ENCODE results near the gene SIRT4.
A peak's percentile ranks its signal among the peaks of the same experiment; 100 is the strongest.

SIRT4 gene

DNA sequence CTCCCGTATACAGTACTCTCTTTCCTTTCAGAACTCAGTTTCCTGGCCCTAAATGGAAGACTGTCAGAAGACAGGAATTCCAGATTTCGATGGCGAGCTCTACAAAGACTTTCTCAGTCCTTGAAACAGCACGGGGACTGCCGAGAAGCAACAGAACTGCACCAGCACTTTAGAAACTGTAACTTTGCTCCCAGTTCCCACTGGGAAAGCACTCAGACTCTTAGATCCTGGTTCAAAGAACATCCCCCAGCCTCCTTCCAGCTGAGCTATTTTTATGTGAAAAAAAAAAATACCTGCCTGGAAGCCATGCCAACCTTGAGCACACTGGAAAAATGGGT, 38.4 kb upstream of the SIRT4 start:
- H3K27me3 ChIP-seq (ENCODE audit: control insufficient read depth, insufficient read depth, low read length), result no peaks in the 10 kb centered on the region
- H3K27ac ChIP-seq (ENCODE audit: low read depth, low read length), result no peak overlapping the region
- no peaks in the 10 kb centered on the region for H3K9me3 ChIP-seq (ENCODE audit: control insufficient read depth, insufficient read depth, low read depth, low read length)
- H3K36me3 ChIP-seq (ENCODE audit: control insufficient read depth, insufficient read depth, low read length), result peaks cover 13% of the 10 kb centered on the region; the same call in 1 of the 2 replicates
- peak overlapping the region; percentile 81 for H3K4me3 ChIP-seq (ENCODE audit: low read depth, low read length)
- peaks cover 59% of the 10 kb centered on the region for H3K4me1 ChIP-seq (ENCODE audit: control insufficient read depth, insufficient read depth, low read length)
- peak overlapping the region; percentile 87 for H3K9ac ChIP-seq (ENCODE audit: low read length)

DNA sequence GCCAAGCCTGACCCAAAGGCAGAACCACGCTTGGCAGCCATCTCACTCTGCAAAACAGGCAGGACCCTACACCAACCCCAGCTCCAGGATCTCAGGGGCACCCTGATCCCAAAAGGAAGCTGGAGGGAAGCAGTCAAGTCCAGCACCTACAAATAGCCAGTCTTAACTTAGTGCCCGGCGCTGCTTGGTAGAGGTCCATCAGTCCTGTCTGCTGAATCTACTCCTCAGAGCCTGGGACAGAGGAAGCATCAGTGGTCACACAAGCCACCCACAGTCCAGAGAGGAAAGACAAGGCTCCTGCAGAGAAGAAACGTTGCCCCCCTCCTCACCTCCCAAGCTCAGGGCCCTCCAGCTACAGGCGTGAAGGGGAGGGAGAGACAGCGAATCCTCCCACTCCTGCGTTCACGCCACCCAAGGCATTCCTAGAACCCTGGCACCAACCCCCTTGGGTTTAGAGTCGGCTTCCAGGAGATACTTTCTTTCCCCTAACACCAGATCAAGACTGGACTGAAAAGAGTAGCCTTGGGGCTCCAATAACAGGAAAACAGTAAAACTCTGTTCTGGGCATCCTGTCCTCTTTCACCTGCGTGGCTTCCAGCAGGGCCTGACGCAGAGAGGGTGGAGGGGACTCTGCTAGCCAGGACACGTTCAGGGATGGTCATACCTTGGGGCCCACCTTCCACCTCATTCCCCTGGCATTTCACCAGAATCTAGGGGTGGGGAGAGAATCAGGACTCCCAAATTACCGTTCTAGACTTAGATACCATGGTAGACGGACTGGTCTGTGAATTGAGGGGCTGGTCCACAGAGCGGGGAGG, 37.8 kb upstream of the SIRT4 start:
- no peaks in the 10 kb centered on the region for H3K9me3 ChIP-seq (ENCODE audit: control insufficient read depth, insufficient read depth, low read depth, low read length)
- peaks cover 58% of the 10 kb centered on the region for H3K4me1 ChIP-seq (ENCODE audit: control insufficient read depth, insufficient read depth, low read length)
- H3K27me3 ChIP-seq (ENCODE audit: control insufficient read depth, insufficient read depth, low read length), result no peaks in the 10 kb centered on the region
- peaks cover 13% of the 10 kb centered on the region; the same call in 1 of the 2 replicates for H3K36me3 ChIP-seq (ENCODE audit: control insufficient read depth, insufficient read depth, low read length)
- H3K27ac ChIP-seq (ENCODE audit: low read depth, low read length), result peak overlapping the region; percentile 27; the same call in 1 of the 2 replicates
- H3K9ac ChIP-seq (ENCODE audit: low read length), result peak overlapping the region; percentile 87
- H3K4me3 ChIP-seq (ENCODE audit: low read depth, low read length), result peak overlapping the region; percentile 81

- no peaks in the 10 kb centered on the region for H3K9me3 ChIP-seq (ENCODE audit: control insufficient read depth, insufficient read depth, low read depth, low read length)
- peak overlapping the region; percentile 90 for H3K27ac ChIP-seq (ENCODE audit: low read depth, low read length)
- peak overlapping the region; percentile 87 for H3K9ac ChIP-seq (ENCODE audit: low read length)
- no peaks in the 10 kb centered on the region for H3K27me3 ChIP-seq (ENCODE audit: control insufficient read depth, insufficient read depth, low read length)
- peaks cover 13% of the 10 kb centered on the region; the same call in 1 of the 2 replicates for H3K36me3 ChIP-seq (ENCODE audit: control insufficient read depth, insufficient read depth, low read length)
- H3K4me1 ChIP-seq (ENCODE audit: control insufficient read depth, insufficient read depth, low read length), result peaks cover 51% of the 10 kb centered on the region
- H3K4me3 ChIP-seq (ENCODE audit: low read depth, low read length), result peak overlapping the region; percentile 81
Measured at GRCh38 chr12:120264904-120265472, 37.1 kb upstream of the SIRT4 start.

DNA sequence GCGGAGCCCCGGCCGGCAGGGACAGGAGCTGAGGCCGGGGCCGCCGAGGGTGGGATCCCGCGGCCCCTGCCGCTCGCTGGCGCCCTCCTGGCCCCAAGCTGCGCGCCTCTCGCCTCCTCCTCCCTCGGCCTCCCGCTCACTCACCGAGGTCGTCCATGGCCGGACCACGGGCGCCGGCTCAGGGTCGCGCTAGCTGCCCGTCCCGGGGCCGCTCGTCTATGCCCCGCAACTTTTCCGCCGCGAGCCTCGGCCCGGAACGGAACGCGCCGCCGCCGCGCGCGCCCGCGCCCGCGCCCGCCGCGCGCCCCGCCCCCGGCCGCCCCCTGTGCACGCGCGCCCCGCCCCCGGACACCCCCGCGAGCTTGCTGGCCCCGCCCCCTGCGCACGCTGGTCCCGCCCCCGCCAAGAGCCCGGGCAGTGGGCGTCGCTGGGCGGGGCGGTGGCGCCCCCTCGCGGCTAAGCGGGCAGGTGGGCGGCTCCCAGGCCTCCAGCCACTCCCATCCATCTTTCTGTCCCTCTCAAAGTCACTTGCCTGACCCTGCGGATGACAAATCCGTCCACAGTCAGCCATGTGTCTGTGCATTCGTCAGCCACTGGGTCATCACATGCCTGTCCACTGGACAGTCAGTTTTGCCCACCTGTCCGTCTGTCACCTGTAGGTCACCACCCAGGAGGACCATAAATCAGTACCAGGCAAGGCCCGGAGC, 36.5 kb upstream of the SIRT4 start, which contains the start of gene PXN:
TSS of gene PXN (minus strand) at position 258 of the 707 bp plus-strand sequence. CDS start at position 157, 101 bp downstream.
- peak within 1 kb of the TSS; percentile 90 for H3K27ac ChIP-seq (ENCODE audit: low read depth, low read length)
- H3K36me3 ChIP-seq (ENCODE audit: control insufficient read depth, insufficient read depth, low read length), result peaks cover 13% of the 10 kb centered on the region; the same call in 1 of the 2 replicates
- peaks cover 47% of the 10 kb centered on the region for H3K4me1 ChIP-seq (ENCODE audit: control insufficient read depth, insufficient read depth, low read length)
- peak within 1 kb of the TSS; percentile 87 for H3K9ac ChIP-seq (ENCODE audit: low read length)
- H3K27me3 ChIP-seq (ENCODE audit: control insufficient read depth, insufficient read depth, low read length), result no peaks in the 10 kb centered on the region
- peak within 1 kb of the TSS; percentile 81 for H3K4me3 ChIP-seq (ENCODE audit: low read depth, low read length)
- H3K9me3 ChIP-seq (ENCODE audit: control insufficient read depth, insufficient read depth, low read depth, low read length), result no peaks in the 10 kb centered on the region

DNA sequence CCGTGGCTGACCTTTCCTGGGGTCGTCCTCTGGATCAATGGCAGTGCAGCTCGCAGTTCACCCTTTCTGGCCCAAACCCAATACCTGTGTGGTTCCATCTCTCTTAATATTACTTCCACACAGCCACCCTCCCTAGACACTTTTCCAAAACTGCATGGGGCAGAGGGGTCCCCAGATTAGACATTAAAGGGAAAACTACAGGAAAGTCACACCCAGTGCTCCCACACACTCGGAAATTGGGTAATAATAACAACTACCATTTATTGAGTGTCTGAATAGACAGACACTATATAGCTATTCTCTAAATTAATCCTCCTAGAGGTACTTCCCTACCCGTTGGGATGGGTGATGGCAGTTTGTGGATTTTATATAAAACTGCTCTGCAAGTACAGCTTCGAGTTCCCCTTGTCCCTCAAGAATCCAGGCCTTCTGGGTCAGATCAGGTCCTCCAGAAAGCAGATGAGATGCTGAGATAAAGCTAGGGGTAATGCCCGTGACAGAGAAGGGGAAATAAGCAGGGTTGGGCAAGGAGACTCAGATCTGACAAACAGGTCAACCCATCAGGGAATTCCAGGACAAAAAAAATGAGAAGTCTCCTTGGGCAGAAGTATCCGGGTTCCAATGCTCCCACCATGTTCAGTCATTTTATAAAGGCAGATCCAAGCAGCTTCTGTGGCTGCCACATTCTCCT, 35.8 kb upstream of the SIRT4 start:
- no peaks in the 10 kb centered on the region for H3K27me3 ChIP-seq (ENCODE audit: control insufficient read depth, insufficient read depth, low read length)
- H3K36me3 ChIP-seq (ENCODE audit: control insufficient read depth, insufficient read depth, low read length), result peaks cover 13% of the 10 kb centered on the region; the same call in 1 of the 2 replicates
- H3K4me1 ChIP-seq (ENCODE audit: control insufficient read depth, insufficient read depth, low read length), result peaks cover 45% of the 10 kb centered on the region
- no peak overlapping the region for H3K27ac ChIP-seq (ENCODE audit: low read depth, low read length)
- no peaks in the 10 kb centered on the region for H3K9me3 ChIP-seq (ENCODE audit: control insufficient read depth, insufficient read depth, low read depth, low read length)
- peak overlapping the region; percentile 23; the same call in 1 of the 2 replicates for H3K4me3 ChIP-seq (ENCODE audit: low read depth, low read length)
- no peak overlapping the region for H3K9ac ChIP-seq (ENCODE audit: low read length)

DNA sequence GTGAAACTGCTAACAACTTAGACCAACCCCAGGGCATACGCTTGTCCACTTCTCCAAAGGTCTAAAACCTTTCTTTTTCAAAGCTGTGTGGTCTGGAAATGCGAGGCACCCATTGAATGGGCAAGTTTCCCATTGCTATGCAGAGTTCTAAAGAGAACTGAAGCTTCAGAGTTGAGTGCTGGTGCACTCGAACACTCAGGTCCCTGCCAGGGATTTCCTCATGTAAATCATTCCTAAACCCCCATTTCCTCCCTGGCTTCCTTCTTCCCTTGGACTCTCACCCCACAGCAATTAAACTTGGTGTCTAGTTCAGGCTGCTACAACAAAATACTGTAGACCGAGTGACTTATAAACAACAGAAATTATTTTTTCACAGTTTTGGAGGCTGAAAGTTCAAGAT, 34.4 kb upstream of the SIRT4 start:
- Histone ChIP-seq H3K4me3 (ENCODE audit: low read depth, low read length) (no peak overlapping the region), H3K27me3 (ENCODE audit: control insufficient read depth, insufficient read depth, low read length) (no peaks in the 10 kb centered on the region), H3K4me1 (ENCODE audit: control insufficient read depth, insufficient read depth, low read length) (peaks cover 34% of the 10 kb centered on the region), H3K27ac (ENCODE audit: low read depth, low read length) (no peak overlapping the region), H3K9me3 (ENCODE audit: control insufficient read depth, insufficient read depth, low read depth, low read length) (no peaks in the 10 kb centered on the region), H3K36me3 (ENCODE audit: control insufficient read depth, insufficient read depth, low read length) (peaks cover 8% of the 10 kb centered on the region; the same call in 1 of the 2 replicates), H3K9ac (ENCODE audit: low read length) (no peak overlapping the region)

GRCh38 chr12:120276734-120277133, 25.4 kb upstream of the SIRT4 start:
- Histone ChIP-seq H3K9me3 (ENCODE audit: control insufficient read depth, insufficient read depth, low read depth, low read length) (peaks cover 15% of the 10 kb centered on the region), H3K4me3 (ENCODE audit: low read depth, low read length) (no peak overlapping the region), H3K9ac (ENCODE audit: low read length) (no peak overlapping the region), H3K27ac (ENCODE audit: low read depth, low read length) (no peak overlapping the region), H3K36me3 (ENCODE audit: control insufficient read depth, insufficient read depth, low read length) (no peaks in the 10 kb centered on the region), H3K27me3 (ENCODE audit: control insufficient read depth, insufficient read depth, low read length) (no peaks in the 10 kb centered on the region), H3K4me1 (ENCODE audit: control insufficient read depth, insufficient read depth, low read length) (no peaks in the 10 kb centered on the region)

- H3K9me3 ChIP-seq (ENCODE audit: control insufficient read depth, insufficient read depth, low read depth, low read length), result peaks cover 15% of the 10 kb centered on the region
- H3K36me3 ChIP-seq (ENCODE audit: control insufficient read depth, insufficient read depth, low read length), result no peaks in the 10 kb centered on the region
- no peak overlapping the region for H3K9ac ChIP-seq (ENCODE audit: low read length)
- no peaks in the 10 kb centered on the region for H3K27me3 ChIP-seq (ENCODE audit: control insufficient read depth, insufficient read depth, low read length)
- no peak overlapping the region for H3K27ac ChIP-seq (ENCODE audit: low read depth, low read length)
- no peak overlapping the region for H3K4me3 ChIP-seq (ENCODE audit: low read depth, low read length)
- 0 out of 2 replicates have a peak, but pooled peaks cover 6% of the 10 kb centered on the region for H3K4me1 ChIP-seq (ENCODE audit: control insufficient read depth, insufficient read depth, low read length)
Measured at GRCh38 chr12:120278137-120279069, 23.7 kb upstream of the SIRT4 start.

- Histone ChIP-seq H3K36me3 (ENCODE audit: control insufficient read depth, insufficient read depth, low read length) (no peaks in the 10 kb centered on the region), H3K4me1 (ENCODE audit: control insufficient read depth, insufficient read depth, low read length) (peaks cover 12% of the 10 kb centered on the region; the same call in 1 of the 2 replicates), H3K9ac (ENCODE audit: low read length) (no peak overlapping the region), H3K27me3 (ENCODE audit: control insufficient read depth, insufficient read depth, low read length) (no peaks in the 10 kb centered on the region), H3K9me3 (ENCODE audit: control insufficient read depth, insufficient read depth, low read depth, low read length) (peaks cover 9% of the 10 kb centered on the region), H3K4me3 (ENCODE audit: low read depth, low read length) (no peak overlapping the region), H3K27ac (ENCODE audit: low read depth, low read length) (no peak overlapping the region)
Measured at GRCh38 chr12:120283318-120283717, 18.8 kb upstream of the SIRT4 start.

- Histone ChIP-seq H3K27ac (ENCODE audit: low read depth, low read length) (no peak overlapping the region), H3K27me3 (ENCODE audit: control insufficient read depth, insufficient read depth, low read length) (no peaks in the 10 kb centered on the region), H3K4me1 (ENCODE audit: control insufficient read depth, insufficient read depth, low read length) (peaks cover 12% of the 10 kb centered on the region; the same call in 1 of the 2 replicates), H3K9ac (ENCODE audit: low read length) (no peak overlapping the region), H3K4me3 (ENCODE audit: low read depth, low read length) (no peak overlapping the region), H3K9me3 (ENCODE audit: control insufficient read depth, insufficient read depth, low read depth, low read length) (peaks cover under 1% of the 10 kb centered on the region; the same call in 1 of the 2 replicates), H3K36me3 (ENCODE audit: control insufficient read depth, insufficient read depth, low read length) (no peaks in the 10 kb centered on the region)
Measured at GRCh38 chr12:120284381-120284780, 17.7 kb upstream of the SIRT4 start.
